H9 (cell line): ENCODE data around the gene BRMS1. TPM values are rescaled to one million over a fixed set of nuclear protein-coding genes. Genes with fewer than 3 reads are reported as not detected.
A peak's percentile ranks its signal among the peaks of the same experiment; 100 is the strongest.

Source experiments
- DNase-seq: peaks from one replicate; pipeline ENCODE4 v3.0.0-alpha.2; 2017
- H2AFZ ChIP-seq: one replicate; pipeline ENCODE4 v1.6.1; 2013; ENCODE audit warnings: mild to moderate bottlenecking, low read length, control low read depth, moderate library complexity
- H2AK5ac ChIP-seq: 2 replicates; pipeline ENCODE4 v1.6.1; 2013; ENCODE audit warnings: low read length, control low read depth, mixed read lengths; ENCODE audit not compliant: insufficient read length
- H2BK120ac ChIP-seq: one replicate; pipeline ENCODE4 v1.6.1; 2013; ENCODE audit warnings: low read depth, mild to moderate bottlenecking, low read length, control low read depth, inconsistent platforms; ENCODE audit not compliant: poor library complexity, severe bottlenecking
- H2BK12ac ChIP-seq: 2 replicates; pipeline ENCODE4 v1.6.1; 2013; ENCODE audit warnings: low read length, control low read depth, mixed read lengths, low read depth; ENCODE audit not compliant: insufficient read length
- H2BK15ac ChIP-seq: 2 replicates; pipeline ENCODE4 v1.6.1; 2013; ENCODE audit warnings: low read depth, low read length, control low read depth
- H2BK20ac ChIP-seq: one replicate; pipeline ENCODE4 v1.6.1; 2013; ENCODE audit warnings: low read depth, mild to moderate bottlenecking, low read length, control low read depth, inconsistent platforms; ENCODE audit not compliant: poor library complexity, severe bottlenecking
- H2BK5ac ChIP-seq: 2 replicates; pipeline ENCODE4 v1.6.1; 2013; ENCODE audit warnings: low read length, control low read depth, mixed read lengths; ENCODE audit not compliant: insufficient read length
- H3K14ac ChIP-seq: 2 replicates; pipeline ENCODE4 v1.6.1; 2013; ENCODE audit warnings: low read length, control low read depth; ENCODE audit not compliant: insufficient read depth
- H3K18ac ChIP-seq: 2 replicates; pipeline ENCODE4 v1.6.1; 2013; ENCODE audit warnings: low read depth, mild to moderate bottlenecking, mixed read lengths, low read length, control low read depth; ENCODE audit not compliant: insufficient read length
- H3K23ac ChIP-seq: 2 replicates; pipeline ENCODE4 v1.6.1; 2013; ENCODE audit warnings: low read length, control low read depth, mixed read lengths, low read depth; ENCODE audit not compliant: insufficient read length
- H3K23me2 ChIP-seq: 2 replicates; pipeline ENCODE4 v1.6.1; 2013; ENCODE audit warnings: low read depth, mild to moderate bottlenecking, mixed read lengths, low read length, control low read depth; ENCODE audit not compliant: insufficient read length, poor library complexity, severe bottlenecking
- H3K27ac ChIP-seq: 2 replicates; pipeline ENCODE4 v1.5.1; 2013; ENCODE audit warnings: low read length, control low read depth, mixed read lengths, low read depth; ENCODE audit not compliant: insufficient read length
- H3K27me3 ChIP-seq: 2 replicates; pipeline ENCODE4 v1.6.1; 2013; ENCODE audit warnings: low read length, control low read depth, inconsistent platforms; ENCODE audit not compliant: insufficient read depth
- H3K4ac ChIP-seq: 2 replicates; pipeline ENCODE4 v1.6.1; 2013; ENCODE audit warnings: low read depth, mild to moderate bottlenecking, control low read depth, inconsistent platforms, low read length, moderate library complexity
- H3K4me1 ChIP-seq: 2 replicates; pipeline ENCODE4 v1.6.1; 2013; ENCODE audit warnings: low read length, control low read depth, inconsistent platforms; ENCODE audit not compliant: insufficient read depth
- H3K4me2 ChIP-seq: 2 replicates; pipeline ENCODE4 v1.6.1; 2013; ENCODE audit warnings: low read length, control low read depth, mixed read lengths; ENCODE audit not compliant: insufficient read length, insufficient read depth
- H3K56ac ChIP-seq: 2 replicates; pipeline ENCODE4 v1.6.1; 2013; ENCODE audit warnings: low read depth, mild to moderate bottlenecking, mixed read lengths, low read length, control low read depth; ENCODE audit not compliant: insufficient read length
- H3K79me1 ChIP-seq: 2 replicates; pipeline ENCODE4 v1.6.1; 2013; ENCODE audit warnings: low read depth, mild to moderate bottlenecking, moderate library complexity, low read length, control low read depth, inconsistent platforms; ENCODE audit not compliant: insufficient read depth, poor library complexity, severe bottlenecking
- H3K79me2 ChIP-seq: 2 replicates; pipeline ENCODE4 v1.6.1; 2013; ENCODE audit warnings: low read length, control low read depth, inconsistent platforms; ENCODE audit not compliant: insufficient read depth
- H3K9ac ChIP-seq: 2 replicates; pipeline ENCODE4 v1.6.1; 2013; ENCODE audit warnings: low read length, control low read depth, mixed read lengths; ENCODE audit not compliant: insufficient read length; ENCODE audit errors: extremely low read depth
- H3K9me3 ChIP-seq: one replicate; pipeline ENCODE4 v1.6.1; 2013; ENCODE audit warnings: low read depth, low read length, inconsistent platforms; ENCODE audit not compliant: control insufficient read depth
- H3T11ph ChIP-seq: one replicate; pipeline ENCODE4 v1.6.1; 2013; ENCODE audit warnings: mild to moderate bottlenecking, low read length, control low read depth, inconsistent platforms
- H4K20me1 ChIP-seq: one replicate; pipeline ENCODE4 v1.6.1; 2013; ENCODE audit not compliant: control insufficient read depth, insufficient read length, insufficient read depth
- H4K5ac ChIP-seq: 2 replicates; pipeline ENCODE4 v1.6.1; 2013; ENCODE audit warnings: low read depth, mild to moderate bottlenecking, mixed read lengths, low read length, control low read depth; ENCODE audit not compliant: insufficient read length
- H4K8ac ChIP-seq: replicated peaks from 2 replicates; pipeline ENCODE4 v1.6.1; 2013; ENCODE audit warnings: low read length, control low read depth, mixed read lengths, low read depth; ENCODE audit not compliant: insufficient read length
- H4K91ac ChIP-seq: 2 replicates; pipeline ENCODE4 v1.6.1; 2013; ENCODE audit warnings: low read depth, mild to moderate bottlenecking, moderate library complexity, mixed read lengths, low read length, control low read depth; ENCODE audit not compliant: insufficient read length
- H3K27ac Mint-ChIP-seq, 3 experiments: 2 replicates in 2 of 3; 3 replicates in 1 of 3; pipeline ENCODE4 v1.8.0; 2020 to 2021; ENCODE audit warnings: mixed read lengths in 3 of 3, mild to moderate bottlenecking in 1 of 3, moderate library complexity in 1 of 3
- H3K27me3 Mint-ChIP-seq: 2 replicates; pipeline ENCODE4 v1.8.0; 2021; ENCODE audit warnings: low read depth, mild to moderate bottlenecking, moderate library complexity, mixed read lengths
- H3K36me3 Mint-ChIP-seq, 3 experiments: 2 replicates in 2 of 3; 3 replicates in 1 of 3; pipeline ENCODE4 v1.8.0; 2020 to 2021; ENCODE audit warnings: low read depth in 3 of 3, mixed read lengths in 3 of 3; ENCODE audit not compliant: insufficient read depth in 1 of 3
- H3K4me1 Mint-ChIP-seq, 2 experiments: 2 replicates each; pipeline ENCODE4 v1.8.0; 2020; ENCODE audit warnings: mixed read lengths in 2 of 2
- H3K4me3 Mint-ChIP-seq, 2 experiments: 2 replicates in 1 of 2; 3 replicates in 1 of 2; pipeline ENCODE4 v1.8.0; 2020 to 2021; ENCODE audit warnings: mild to moderate bottlenecking in 2 of 2, mixed read lengths in 2 of 2, moderate library complexity in 1 of 2
- H3K9me3 Mint-ChIP-seq, 2 experiments: 2 replicates in 1 of 2; 3 replicates in 1 of 2; pipeline ENCODE4 v1.8.0; 2020; ENCODE audit warnings: mild to moderate bottlenecking in 2 of 2, mixed read lengths in 2 of 2, moderate library complexity in 1 of 2
- WGBS: extraction: QIAGEN DNeasy Blood & Tissue Kit; methylation state at CpG from one replicate; pipeline ENCODE4 v1.1.7; 2013; ENCODE audit warnings: missing lambda C conversion rate, low lambda C conversion rate, mixed read lengths; ENCODE audit not compliant: insufficient read length; ENCODE audit errors: extremely low coverage; 5-methylcytosine and 5-hydroxymethylcytosine counted together
- total RNA-seq: library from RNA; stranded (reverse); gene quantifications from 2 replicates; pipeline ENCODE4 v1.2.1, GENCODE V29; 2021
- TF ChIP-seq, protein P1 (sequence below): fragments of 200-600 bp; sonication (generic); conservative IDR thresholded peaks from 3 replicates; pipeline ENCODE4 v1.8.0; 2021; ENCODE audit warnings: antibody characterized with exemption, mild to moderate bottlenecking

BRMS1 gene
- total RNA-seq, 1 experiment from 2014 or later = 50.1 TPM

DNA sequence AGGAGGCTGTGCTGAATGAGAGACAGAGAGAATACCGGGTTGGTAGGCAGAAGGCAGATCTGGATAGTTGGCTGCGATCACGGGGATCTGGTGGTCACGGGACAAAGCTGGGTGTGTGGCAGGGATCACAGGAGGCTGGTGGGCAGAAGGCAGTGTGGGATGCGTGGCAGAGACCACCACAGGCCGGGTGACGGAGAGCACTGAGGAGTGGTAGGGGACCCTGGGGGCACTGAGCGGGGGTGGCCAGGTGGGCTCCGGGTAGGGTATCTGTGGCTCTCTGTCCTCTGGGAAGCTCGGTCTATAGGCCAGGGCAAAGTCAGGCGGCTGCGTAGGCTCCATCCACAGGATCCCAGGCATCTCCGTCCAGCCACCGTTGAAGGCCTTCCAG, 29.4 kb downstream of the BRMS1 start:
- Histone ChIP-seq H3K27me3 (no peaks in the 10 kb centered on the region), H3K4me1 (peaks cover 2% of the 10 kb centered on the region; the same call in 1 of the 2 replicates), H3K56ac (no peak overlapping the region), H3K18ac (no peak overlapping the region), H3K79me1 (no peaks in the 10 kb centered on the region), H3K9me3 (no peaks in the 10 kb centered on the region), H4K5ac (no peak overlapping the region), H3K4me2 (no peak overlapping the region), H2BK15ac (no peak overlapping the region), H2AK5ac (no peak overlapping the region), H2BK120ac (no peak overlapping the region), H2BK20ac (no peak overlapping the region), H2AFZ (no peak overlapping the region), H3K23ac (no peak overlapping the region), H3K23me2 (peaks cover 12% of the 10 kb centered on the region), H3K9ac (no peak overlapping the region), H3T11ph (no peak overlapping the region), H4K91ac (no peak overlapping the region), H3K14ac (no peak overlapping the region), H4K20me1 (no peaks in the 10 kb centered on the region), H4K8ac (no peak overlapping the region), H3K79me2 (no peaks in the 10 kb centered on the region), H3K4ac (no peak overlapping the region), H2BK12ac (no peak overlapping the region), H3K27ac (no peak overlapping the region), H2BK5ac (no peak overlapping the region)
- Mint-ChIP-seq H3K4me3 (peak overlapping the region in 1 of 2 experiments; percentile 49; a peak in 3 of 5 replicates), H3K4me1 (peaks cover 26 to 37% of the 10 kb centered on the region in 2 experiments), H3K9me3 (peaks cover 14 to 20% of the 10 kb centered on the region in 2 experiments), H3K36me3 (peaks cover 8 to 18% (median 16%) of the 10 kb centered on the region in 3 experiments), H3K27me3 (peaks cover 27% of the 10 kb centered on the region), H3K27ac (peak overlapping the region in 1 of 3 experiments; percentile 91; a peak in 1 of 7 replicates)
- no peak for DNase-seq
- TF ChIP-seq, protein P1, sequence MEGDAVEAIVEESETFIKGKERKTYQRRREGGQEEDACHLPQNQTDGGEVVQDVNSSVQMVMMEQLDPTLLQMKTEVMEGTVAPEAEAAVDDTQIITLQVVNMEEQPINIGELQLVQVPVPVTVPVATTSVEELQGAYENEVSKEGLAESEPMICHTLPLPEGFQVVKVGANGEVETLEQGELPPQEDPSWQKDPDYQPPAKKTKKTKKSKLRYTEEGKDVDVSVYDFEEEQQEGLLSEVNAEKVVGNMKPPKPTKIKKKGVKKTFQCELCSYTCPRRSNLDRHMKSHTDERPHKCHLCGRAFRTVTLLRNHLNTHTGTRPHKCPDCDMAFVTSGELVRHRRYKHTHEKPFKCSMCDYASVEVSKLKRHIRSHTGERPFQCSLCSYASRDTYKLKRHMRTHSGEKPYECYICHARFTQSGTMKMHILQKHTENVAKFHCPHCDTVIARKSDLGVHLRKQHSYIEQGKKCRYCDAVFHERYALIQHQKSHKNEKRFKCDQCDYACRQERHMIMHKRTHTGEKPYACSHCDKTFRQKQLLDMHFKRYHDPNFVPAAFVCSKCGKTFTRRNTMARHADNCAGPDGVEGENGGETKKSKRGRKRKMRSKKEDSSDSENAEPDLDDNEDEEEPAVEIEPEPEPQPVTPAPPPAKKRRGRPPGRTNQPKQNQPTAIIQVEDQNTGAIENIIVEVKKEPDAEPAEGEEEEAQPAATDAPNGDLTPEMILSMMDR = no peak
- no CpG with 5 or more reads among the region's 14 CpGs for WGBS
